HG02884 (cell line): Measurements from ENCODE around the gene CDK5RAP2.

Experiments
- ATAC-seq: cut with Tn5 transposase; IDR thresholded peaks from one replicate; pipeline ENCODE4 v1.9.1; 2021; ENCODE audit warnings: mild to moderate bottlenecking, moderate library complexity; ENCODE audit not compliant: unreplicated experiment

The CDK5RAP2 gene

DNA sequence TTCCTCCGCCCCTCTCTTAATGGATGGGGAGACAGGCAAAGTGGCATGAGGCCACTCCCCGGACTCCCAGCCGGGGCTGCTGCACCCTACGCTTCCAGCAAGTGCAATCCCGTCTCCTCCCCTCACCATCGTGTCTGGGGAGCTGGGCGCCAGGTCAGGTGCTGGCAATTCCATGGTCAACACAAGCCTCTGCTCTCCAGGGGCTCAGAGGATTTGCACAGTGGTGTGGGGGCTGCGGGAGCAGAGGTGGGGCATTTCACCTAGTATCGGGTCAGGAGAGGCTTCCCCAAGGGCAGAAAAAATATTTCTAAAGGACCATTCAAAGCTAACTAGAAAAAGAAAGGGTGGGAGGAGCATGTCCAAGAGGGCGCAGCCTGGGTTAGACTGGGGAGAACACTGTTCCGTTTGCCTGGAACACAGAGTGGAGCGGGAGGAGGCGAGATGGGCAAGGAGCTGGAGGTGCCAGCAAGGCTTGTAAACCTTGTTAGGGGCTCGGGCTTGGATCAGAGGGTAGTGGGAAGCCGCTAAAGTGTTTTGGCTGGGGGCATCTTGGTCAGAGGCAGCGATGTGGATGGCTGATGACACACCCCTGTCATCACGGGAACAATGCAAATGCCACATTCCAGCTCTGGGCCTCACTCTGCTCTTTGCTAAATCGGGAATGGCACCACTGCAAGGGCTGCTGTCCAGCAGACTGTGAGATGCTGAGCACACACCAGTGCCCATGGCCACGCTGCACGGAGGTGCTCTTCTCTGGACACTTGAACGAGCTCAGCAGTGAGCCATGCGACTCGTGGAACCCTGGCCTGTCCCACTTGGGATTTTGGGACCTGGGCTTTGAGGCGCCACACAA, 191.7 kb downstream of the CDK5RAP2 start:
- no peak for ATAC-seq

- no peak for ATAC-seq
These were observed 192.5 kb downstream of the CDK5RAP2 start for GRCh38 chr9:120387257-120388002.

DNA sequence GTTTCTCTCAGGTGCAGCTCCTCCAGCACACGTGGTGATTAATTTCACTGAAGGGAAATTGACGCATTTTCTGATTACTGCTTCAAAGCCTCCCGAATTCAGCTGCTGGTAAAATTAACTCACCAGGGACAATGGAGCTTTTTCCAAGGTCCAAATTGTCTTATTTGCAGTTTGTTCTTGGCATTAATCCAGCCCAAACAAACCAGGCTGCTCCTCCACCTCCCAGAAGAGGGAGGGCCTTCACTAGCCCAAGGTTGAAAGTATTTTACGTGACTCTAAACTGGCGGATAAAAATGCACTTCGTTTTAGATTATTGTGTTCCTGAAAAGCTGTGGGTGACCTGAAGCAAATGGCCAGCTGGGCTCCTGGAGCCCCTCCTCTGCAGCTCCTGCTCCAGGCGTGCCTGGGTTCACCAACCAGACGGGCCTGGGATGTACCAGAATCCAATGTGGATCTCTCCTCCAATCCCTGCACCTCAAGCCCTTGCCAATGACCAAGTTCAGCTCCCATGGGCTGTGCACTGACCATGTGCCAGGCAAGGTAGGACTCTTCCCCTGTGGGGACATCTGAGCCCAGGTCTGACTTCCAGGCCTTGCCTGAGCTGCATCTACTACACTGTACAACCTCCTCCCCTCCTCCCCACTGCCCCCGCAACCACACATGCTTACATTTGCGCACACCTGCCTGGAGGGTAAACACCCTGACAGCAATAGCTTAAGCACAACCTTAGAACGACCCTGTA, 193.4 kb downstream of the CDK5RAP2 start:
- no peak for ATAC-seq

DNA sequence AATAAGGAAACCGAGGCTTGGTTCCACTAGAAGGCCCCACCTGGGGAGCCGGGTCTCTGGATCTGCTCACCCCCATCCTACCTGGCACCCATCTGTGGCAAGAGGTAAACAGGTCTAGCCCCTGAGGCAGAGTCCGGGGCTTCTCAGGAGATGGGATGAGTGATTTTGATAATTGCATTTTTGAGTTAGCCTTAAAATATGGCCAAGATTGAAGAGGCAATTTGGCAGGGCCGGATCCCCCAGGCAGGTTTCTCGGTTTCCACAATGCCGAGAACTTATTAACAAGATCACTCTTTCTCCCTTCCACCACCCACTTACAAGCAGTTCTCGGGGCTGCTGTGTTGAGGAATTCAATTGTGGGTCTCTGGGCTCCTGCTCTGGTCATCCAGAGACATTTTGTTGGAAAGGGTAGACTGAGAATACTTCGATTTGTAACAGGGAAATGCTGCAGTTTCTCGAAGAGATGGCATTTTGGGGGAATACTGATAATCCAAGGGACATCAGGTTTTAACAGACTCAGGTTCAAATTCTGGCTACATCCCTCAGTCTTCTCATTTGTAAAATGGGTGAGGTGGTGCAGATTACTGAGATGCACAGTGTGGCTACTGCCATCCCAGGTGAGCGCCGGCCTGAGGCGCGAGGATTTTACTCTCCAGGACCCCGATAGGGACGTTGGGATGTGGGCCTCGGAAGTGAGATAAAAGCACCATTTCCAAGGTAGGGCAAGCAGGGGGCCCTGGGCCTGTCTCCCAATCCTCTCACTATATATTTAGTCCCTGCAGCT, 194.2 kb downstream of the CDK5RAP2 start:
- no peak for ATAC-seq

DNA sequence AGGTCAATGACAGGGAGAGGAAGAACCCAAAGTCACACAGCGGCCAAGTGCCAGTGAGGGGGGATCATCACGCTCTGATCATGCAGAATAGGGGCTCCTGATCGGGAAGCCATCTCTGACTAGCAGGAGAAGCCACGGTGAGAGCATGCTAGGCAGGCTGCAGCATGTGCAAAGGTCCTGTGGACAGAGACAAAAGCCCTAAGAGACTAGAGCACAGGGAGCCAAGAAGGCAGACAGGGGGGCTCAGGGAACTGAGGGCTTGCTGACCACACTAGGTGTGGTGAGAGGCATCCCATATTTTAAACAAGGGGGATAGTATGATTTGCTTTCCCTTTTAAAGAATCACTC, 195.1 kb downstream of the CDK5RAP2 start:
- ATAC-seq, result no peak

- no peak for ATAC-seq
These were observed 195.7 kb downstream of the CDK5RAP2 start for GRCh38 chr9:120383999-120384924.

DNA sequence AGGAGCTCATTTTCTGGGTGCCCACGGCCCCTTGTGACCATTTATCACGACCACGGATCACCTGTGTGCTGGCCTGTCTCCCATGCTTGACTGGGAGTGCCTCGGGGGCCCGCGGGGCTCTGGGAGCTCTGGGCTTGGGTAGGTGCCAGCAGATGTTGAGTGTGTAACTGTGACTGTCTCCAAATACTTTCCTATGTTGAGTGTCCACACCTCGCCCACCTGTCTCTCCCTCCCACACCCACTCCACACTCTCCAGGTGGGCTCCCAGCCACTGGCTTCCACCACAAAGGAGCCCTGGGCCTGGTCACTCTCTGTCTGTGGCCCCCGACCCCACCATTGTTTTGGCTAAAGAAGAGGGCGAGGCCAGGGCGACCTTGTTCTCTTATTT, 196.4 kb downstream of the CDK5RAP2 start:
- ATAC-seq, result no peak

- no peak for ATAC-seq
These were observed 197.5 kb downstream of the CDK5RAP2 start for GRCh38 chr9:120382453-120382852.

DNA sequence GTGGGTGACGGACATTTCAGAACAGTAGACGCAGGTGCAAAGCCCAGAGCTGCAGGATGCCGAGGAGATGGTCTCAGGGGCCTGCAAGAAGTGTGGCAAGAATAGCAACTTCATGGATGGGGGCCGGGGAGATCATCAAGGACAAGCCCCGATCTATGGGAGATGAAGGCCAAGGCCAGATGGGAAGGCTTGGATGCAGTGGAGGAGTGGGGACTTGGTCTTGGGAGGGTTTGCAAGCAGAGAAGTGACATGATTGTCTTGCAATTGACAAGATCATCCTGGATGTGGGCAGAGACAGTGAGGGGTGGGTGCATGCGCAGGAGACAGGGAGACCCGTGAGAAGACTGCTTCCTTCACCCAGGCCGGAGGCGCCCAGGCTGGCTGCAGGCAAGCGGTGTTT, 198.1 kb downstream of the CDK5RAP2 start:
- no peak for ATAC-seq

- ATAC-seq, result no peak
These were observed 200.4 kb downstream of the CDK5RAP2 start for GRCh38 chr9:120379611-120380010.

- no peak for ATAC-seq
These were observed 201.3 kb downstream of the CDK5RAP2 start for GRCh38 chr9:120378680-120379079.

DNA sequence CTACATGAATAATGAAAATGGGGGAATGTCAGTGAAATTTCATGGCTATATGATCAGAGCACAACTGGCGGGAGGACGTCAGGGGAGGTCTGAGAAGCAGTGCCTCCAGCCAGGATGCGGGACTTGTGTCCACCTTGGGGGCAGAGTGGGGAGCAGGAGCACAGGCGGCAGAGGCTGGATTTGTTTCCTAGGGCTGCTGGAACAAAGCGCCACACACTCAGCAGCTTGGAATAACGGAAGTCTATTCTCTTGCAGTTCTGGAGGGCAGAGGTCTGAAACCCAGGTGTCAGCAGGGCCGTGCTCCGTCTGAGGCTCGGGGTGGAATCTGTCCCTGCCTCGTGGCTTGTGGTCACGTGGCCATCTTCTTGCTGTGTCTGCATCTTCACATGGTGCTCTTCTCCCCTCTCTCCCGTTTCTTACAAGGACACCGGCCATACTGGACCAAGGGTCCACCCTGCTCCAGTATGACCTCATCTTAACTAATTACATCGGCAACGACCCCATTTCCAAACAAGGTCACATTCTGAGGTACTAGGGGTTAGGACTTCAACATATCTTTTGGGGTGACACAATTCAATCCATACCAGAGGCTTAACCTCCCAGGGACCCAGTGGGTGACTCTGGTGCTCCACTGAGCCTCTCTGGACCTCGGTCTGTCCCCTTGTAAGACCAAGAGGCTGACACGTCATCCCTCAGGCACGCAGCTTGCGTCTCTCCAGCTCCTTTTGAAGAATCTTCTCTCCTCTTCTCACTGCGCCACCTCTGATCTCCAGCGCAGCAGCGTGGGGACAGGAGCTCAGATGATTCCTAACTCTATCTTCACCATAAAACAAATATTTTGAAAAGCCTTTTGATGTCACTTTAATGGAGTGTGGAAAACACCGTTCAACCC, 202.5 kb downstream of the CDK5RAP2 start:
- ATAC-seq, result no peak

- ATAC-seq, result no peak
These were observed 203.9 kb downstream of the CDK5RAP2 start for GRCh38 chr9:120376101-120376500.

GRCh38 chr9:120375316-120375715, 204.7 kb downstream of the CDK5RAP2 start:
- no peak for ATAC-seq

GRCh38 chr9:120374817-120375216, 205.2 kb downstream of the CDK5RAP2 start:
- ATAC-seq, result no peak

DNA sequence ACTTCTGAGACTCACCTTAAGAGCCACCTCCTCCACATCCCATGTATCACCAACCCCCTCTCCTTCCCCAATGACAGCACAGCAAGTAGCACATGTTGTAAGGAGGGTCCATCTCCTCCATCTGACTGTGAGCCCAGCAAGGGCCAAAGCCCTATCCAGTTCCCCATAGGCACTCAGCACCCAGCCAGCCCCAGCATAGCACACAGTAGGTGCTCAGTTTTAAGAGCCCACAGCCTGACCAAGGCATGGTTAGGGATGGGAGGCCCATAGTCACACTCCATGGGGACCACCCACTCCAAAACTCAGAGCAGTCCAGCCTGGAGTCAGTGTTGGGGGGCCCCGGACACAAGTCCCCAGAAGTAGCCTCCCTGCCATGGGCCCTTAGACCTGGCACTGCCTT, 205.7 kb downstream of the CDK5RAP2 start:
- no peak for ATAC-seq

DNA sequence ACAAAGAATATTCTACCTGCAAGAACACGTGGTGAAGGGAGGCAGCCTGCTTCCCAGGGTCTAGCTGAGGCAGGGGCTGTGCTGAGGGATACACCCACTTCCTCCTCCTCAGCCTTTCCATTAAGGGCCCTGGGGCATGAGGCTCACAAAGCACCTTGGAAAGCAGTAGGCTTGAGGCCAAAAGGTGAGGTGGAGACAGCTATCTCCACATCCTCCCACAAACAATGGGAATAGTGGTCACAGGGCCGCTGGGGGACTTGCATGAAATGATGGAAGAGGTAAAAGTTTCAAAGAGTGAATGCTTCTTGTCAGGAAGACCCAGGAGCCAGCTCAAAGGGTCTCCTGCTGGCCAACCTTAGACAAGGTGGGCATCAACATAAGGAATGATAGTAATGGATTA, 207.9 kb downstream of the CDK5RAP2 start:
- ATAC-seq, result no peak

GRCh38 chr9:120369608-120370220, 210.3 kb downstream of the CDK5RAP2 start:
- no peak for ATAC-seq
